Ecto neural progenitor cell (in vitro differentiated cells): ENCODE measurements around the gene TRPM5.

Experiments
- DNase-seq: peaks from one replicate; pipeline ENCODE4 v3.0.0-alpha.2; 2018; ENCODE audit warnings: low spot score

TRPM5 gene

GRCh38 chr11:2452321-2453012 is 8.2 kb upstream of the TRPM5 start:
- no peak for DNase-seq

- no peak for DNase-seq
Observed at GRCh38 chr11:2451916-2452315, 7.6 kb upstream of the TRPM5 start.

GRCh38 chr11:2451336-2451735 is 7.0 kb upstream of the TRPM5 start:
- DNase-seq: no peak

GRCh38 chr11:2450321-2451041 is 6.2 kb upstream of the TRPM5 start:
- DNase-seq: no peak

GRCh38 chr11:2449548-2450320 is 5.4 kb upstream of the TRPM5 start:
- DNase-seq: no peak

- DNase-seq: no peak
Observed at GRCh38 chr11:2448661-2449547, 4.6 kb upstream of the TRPM5 start.

GRCh38 chr11:2447951-2448650 is 3.8 kb upstream of the TRPM5 start:
- no peak for DNase-seq

- no peak for DNase-seq
Observed at GRCh38 chr11:2447253-2447950, 3.1 kb upstream of the TRPM5 start.

GRCh38 chr11:2446590-2447252 is 2.4 kb upstream of the TRPM5 start:
- no peak for DNase-seq

- DNase-seq: no peak
Observed at GRCh38 chr11:2445746-2446551, 1.6 kb upstream of the TRPM5 start.

GRCh38 chr11:2444821-2445745 is 769 bp upstream of the TRPM5 start, which contains the start of gene KCNQ1:
KCNQ1 (plus strand) TSS chr11:2445008; CDS start chr11:2445099, 91 bp downstream.
- DNase-seq: peak; percentile 73

GRCh38 chr11:2443406-2443805 is 908 bp downstream of the TRPM5 start:
- DNase-seq: no peak

GRCh38 chr11:2442589-2442988 is 1.7 kb downstream of the TRPM5 start:
- no peak for DNase-seq

- no peak for DNase-seq
Observed at GRCh38 chr11:2441171-2441570, 3.1 kb downstream of the TRPM5 start.

- DNase-seq: no peak
Observed at GRCh38 chr11:2440646-2441045, 3.7 kb downstream of the TRPM5 start.

- no peak for DNase-seq
Observed at GRCh38 chr11:2439820-2440219, 4.5 kb downstream of the TRPM5 start.

GRCh38 chr11:2437516-2437915 is 6.8 kb downstream of the TRPM5 start:
- no peak for DNase-seq

GRCh38 chr11:2436521-2437031 is 7.7 kb downstream of the TRPM5 start:
- no peak for DNase-seq
